GM19467 (cell line): ENCODE results near the gene KCNA3.

ENCODE experiments used
- ATAC-seq: cut with Tn5 transposase; IDR thresholded peaks from one replicate; pipeline ENCODE4 v1.9.1; 2021; ENCODE audit warnings: mild to moderate bottlenecking, moderate library complexity; ENCODE audit not compliant: unreplicated experiment

Gene KCNA3

GRCh38 chr1:110674337-110675059, at the start of gene KCNA3:
Gene KCNA3 (minus strand): TSS chr1:110674940. CDS start chr1:110674809, 131 bp downstream.
- peak; percentile 35 for ATAC-seq

- no peak for ATAC-seq
These were observed 48.1 kb upstream of the KCNA3 start for GRCh38 chr1:110722807-110723206.

- no peak for ATAC-seq
These were observed 45.2 kb upstream of the KCNA3 start for GRCh38 chr1:110719908-110720307.

GRCh38 chr1:110718452-110718851, 43.7 kb upstream of the KCNA3 start:
- ATAC-seq: no peak

GRCh38 chr1:110717179-110717578, 42.4 kb upstream of the KCNA3 start:
- no peak for ATAC-seq

GRCh38 chr1:110714374-110714995, 39.7 kb upstream of the KCNA3 start:
- ATAC-seq: no peak

GRCh38 chr1:110713221-110713620, 38.5 kb upstream of the KCNA3 start:
- ATAC-seq: no peak

GRCh38 chr1:110710314-110710713, 35.6 kb upstream of the KCNA3 start:
- no peak for ATAC-seq

- no peak for ATAC-seq
These were observed 34.3 kb upstream of the KCNA3 start for GRCh38 chr1:110708974-110709440.

- ATAC-seq: no peak
These were observed 32.5 kb upstream of the KCNA3 start for GRCh38 chr1:110707232-110707631.

- ATAC-seq: no peak
These were observed 31.9 kb upstream of the KCNA3 start for GRCh38 chr1:110706621-110707020.

- no peak for ATAC-seq
These were observed 27.5 kb upstream of the KCNA3 start for GRCh38 chr1:110702260-110702659.

GRCh38 chr1:110700767-110701166, 26.0 kb upstream of the KCNA3 start:
- ATAC-seq: no peak

GRCh38 chr1:110697606-110698005, 22.9 kb upstream of the KCNA3 start:
- ATAC-seq: no peak

GRCh38 chr1:110696818-110697217, 22.1 kb upstream of the KCNA3 start:
- ATAC-seq: no peak

GRCh38 chr1:110690709-110691365, 16.1 kb upstream of the KCNA3 start:
- ATAC-seq: no peak

GRCh38 chr1:110689868-110690267, 15.1 kb upstream of the KCNA3 start:
- no peak for ATAC-seq

GRCh38 chr1:110688514-110688913, 13.8 kb upstream of the KCNA3 start:
- no peak for ATAC-seq

GRCh38 chr1:110687250-110687649, 12.5 kb upstream of the KCNA3 start:
- ATAC-seq: no peak

GRCh38 chr1:110686188-110686587, 11.4 kb upstream of the KCNA3 start:
- ATAC-seq: no peak

GRCh38 chr1:110684491-110684890, 9.8 kb upstream of the KCNA3 start:
- ATAC-seq: no peak

- no peak for ATAC-seq
These were observed 8.2 kb upstream of the KCNA3 start for GRCh38 chr1:110682898-110683297.
